Fibroblast of lung (primary cell): ENCODE data around the gene SLC27A5.

ENCODE experiments used
- EZH2 ChIP-seq: IDR thresholded peaks from 2 replicates; pipeline ENCODE4 v1.5.1; 2012; ENCODE audit warnings: low read length, control low read depth, mild to moderate bottlenecking; ENCODE audit errors: missing control alignments
- TF ChIP-seq, protein P1 (sequence below), 2 donors: IDR thresholded peaks in 1 of 2; conservative IDR thresholded peaks in 1 of 2; 1 replicate in 1 of 2; 2 replicates in 1 of 2; pipeline ENCODE4 v1.5.1; 2011 to 2012; ENCODE audit warnings: low read length in 2 of 2, control low read depth in 1 of 2, inconsistent platforms in 1 of 2, low read depth in 1 of 2, mild to moderate bottlenecking in 1 of 2

DNA sequence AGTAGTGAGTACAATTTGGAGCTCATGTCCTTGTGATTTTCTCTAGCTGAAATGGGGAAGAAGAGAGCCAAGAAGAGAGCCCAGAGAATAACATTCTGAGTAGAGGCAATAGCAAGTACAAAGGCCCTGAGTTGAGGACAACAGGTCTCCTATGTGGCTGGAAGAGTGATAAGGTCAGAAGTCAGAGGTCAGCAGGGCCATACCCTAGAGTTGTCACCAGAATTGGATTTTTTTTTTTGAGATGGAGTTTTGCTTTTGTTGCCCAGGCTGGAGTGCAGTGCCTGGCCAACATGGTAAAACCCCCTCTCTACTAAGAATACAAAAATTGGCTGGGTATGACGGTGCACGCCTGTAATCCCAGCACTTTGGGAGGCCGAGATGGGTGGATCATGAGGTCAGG is 24.1 kb upstream of the SLC27A5 start:
- TF ChIP-seq EZH2, result no peak
- TF ChIP-seq, protein P1, sequence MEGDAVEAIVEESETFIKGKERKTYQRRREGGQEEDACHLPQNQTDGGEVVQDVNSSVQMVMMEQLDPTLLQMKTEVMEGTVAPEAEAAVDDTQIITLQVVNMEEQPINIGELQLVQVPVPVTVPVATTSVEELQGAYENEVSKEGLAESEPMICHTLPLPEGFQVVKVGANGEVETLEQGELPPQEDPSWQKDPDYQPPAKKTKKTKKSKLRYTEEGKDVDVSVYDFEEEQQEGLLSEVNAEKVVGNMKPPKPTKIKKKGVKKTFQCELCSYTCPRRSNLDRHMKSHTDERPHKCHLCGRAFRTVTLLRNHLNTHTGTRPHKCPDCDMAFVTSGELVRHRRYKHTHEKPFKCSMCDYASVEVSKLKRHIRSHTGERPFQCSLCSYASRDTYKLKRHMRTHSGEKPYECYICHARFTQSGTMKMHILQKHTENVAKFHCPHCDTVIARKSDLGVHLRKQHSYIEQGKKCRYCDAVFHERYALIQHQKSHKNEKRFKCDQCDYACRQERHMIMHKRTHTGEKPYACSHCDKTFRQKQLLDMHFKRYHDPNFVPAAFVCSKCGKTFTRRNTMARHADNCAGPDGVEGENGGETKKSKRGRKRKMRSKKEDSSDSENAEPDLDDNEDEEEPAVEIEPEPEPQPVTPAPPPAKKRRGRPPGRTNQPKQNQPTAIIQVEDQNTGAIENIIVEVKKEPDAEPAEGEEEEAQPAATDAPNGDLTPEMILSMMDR (conservative IDR thresholded peaks at IDR 0.05 in 1 of 2, IDR thresholded peaks at IDR 0.05 in 1 of 2; ENCODE audit: low read depth in 1 of 2, low read length in 2 of 2), result no peak
